Measurements from ENCODE around the gene MED13.
"Not testable (repeated sequence)": the region's sequence is repeated elsewhere in the genome, so short reads cannot be mapped to it uniquely, and the experiment has no call there.

The MED13 gene

GRCh38 chr17:62057696-62058095 lies 7.4 kb downstream of the MED13 start:
- DNase-seq = no peak

- DNase-seq = no peak
Measured at GRCh38 chr17:62052765-62053338, 12.2 kb downstream of the MED13 start.

GRCh38 chr17:62051053-62051452 lies 14.0 kb downstream of the MED13 start:
- DNase-seq = no peak

- DNase-seq = no peak
Measured at GRCh38 chr17:62049299-62049698, 15.8 kb downstream of the MED13 start.

- no peak for DNase-seq
Measured at GRCh38 chr17:62048262-62048661, 16.8 kb downstream of the MED13 start.

- DNase-seq = no peak
Measured at GRCh38 chr17:62045517-62045916, 19.6 kb downstream of the MED13 start.

GRCh38 chr17:62045109-62045508 lies 20.0 kb downstream of the MED13 start:
- no peak for DNase-seq

- no peak for DNase-seq
Measured at GRCh38 chr17:62043602-62044001, 21.5 kb downstream of the MED13 start.

GRCh38 chr17:62043140-62043539 lies 21.9 kb downstream of the MED13 start:
- DNase-seq = no peak

- no peak for DNase-seq
Measured at GRCh38 chr17:62038248-62038647, 26.8 kb downstream of the MED13 start.

GRCh38 chr17:62033317-62033716 lies 31.8 kb downstream of the MED13 start:
- no peak for DNase-seq

- DNase-seq = no peak
Measured at GRCh38 chr17:62032480-62032879, 32.6 kb downstream of the MED13 start.

GRCh38 chr17:62030264-62030663 lies 34.8 kb downstream of the MED13 start:
- no peak for DNase-seq

- DNase-seq = no peak
Measured at GRCh38 chr17:62024866-62025265, 40.2 kb downstream of the MED13 start.

GRCh38 chr17:62017912-62018311 lies 47.2 kb downstream of the MED13 start:
- DNase-seq = no peak

GRCh38 chr17:62017496-62017895 lies 47.6 kb downstream of the MED13 start:
- DNase-seq = no peak

- no peak for DNase-seq
Measured at GRCh38 chr17:62014526-62014925, 50.6 kb downstream of the MED13 start.

- DNase-seq = no peak
Measured at GRCh38 chr17:62009220-62009619, 55.9 kb downstream of the MED13 start.

GRCh38 chr17:62008294-62008693 lies 56.8 kb downstream of the MED13 start:
- DNase-seq = no peak

- no peak for DNase-seq
Measured at GRCh38 chr17:62004388-62004787, 60.7 kb downstream of the MED13 start.

GRCh38 chr17:62003141-62003540 lies 61.9 kb downstream of the MED13 start:
- not testable (repeated sequence) for DNase-seq

GRCh38 chr17:62001105-62001504 lies 64.0 kb downstream of the MED13 start:
- DNase-seq = no peak

- DNase-seq = no peak
Measured at GRCh38 chr17:62000186-62000585, 64.9 kb downstream of the MED13 start.

GRCh38 chr17:61998534-61998933 lies 66.5 kb downstream of the MED13 start:
- not testable (repeated sequence) for DNase-seq

- no peak for DNase-seq
Measured at GRCh38 chr17:61997664-61998063, 67.4 kb downstream of the MED13 start.
